ENCODE results near the gene ZNF584. TPM values are rescaled to one million over a fixed set of nuclear protein-coding genes. Genes with fewer than 3 reads are reported as not detected.
"Not testable (repeated sequence)": the region's sequence is repeated elsewhere in the genome, so short reads cannot be mapped to it uniquely, and the experiment has no call there.

The ZNF584 gene
- total RNA-seq, 2 experiments from 2014 or later, result 9.8 to 10.4 TPM

DNA sequence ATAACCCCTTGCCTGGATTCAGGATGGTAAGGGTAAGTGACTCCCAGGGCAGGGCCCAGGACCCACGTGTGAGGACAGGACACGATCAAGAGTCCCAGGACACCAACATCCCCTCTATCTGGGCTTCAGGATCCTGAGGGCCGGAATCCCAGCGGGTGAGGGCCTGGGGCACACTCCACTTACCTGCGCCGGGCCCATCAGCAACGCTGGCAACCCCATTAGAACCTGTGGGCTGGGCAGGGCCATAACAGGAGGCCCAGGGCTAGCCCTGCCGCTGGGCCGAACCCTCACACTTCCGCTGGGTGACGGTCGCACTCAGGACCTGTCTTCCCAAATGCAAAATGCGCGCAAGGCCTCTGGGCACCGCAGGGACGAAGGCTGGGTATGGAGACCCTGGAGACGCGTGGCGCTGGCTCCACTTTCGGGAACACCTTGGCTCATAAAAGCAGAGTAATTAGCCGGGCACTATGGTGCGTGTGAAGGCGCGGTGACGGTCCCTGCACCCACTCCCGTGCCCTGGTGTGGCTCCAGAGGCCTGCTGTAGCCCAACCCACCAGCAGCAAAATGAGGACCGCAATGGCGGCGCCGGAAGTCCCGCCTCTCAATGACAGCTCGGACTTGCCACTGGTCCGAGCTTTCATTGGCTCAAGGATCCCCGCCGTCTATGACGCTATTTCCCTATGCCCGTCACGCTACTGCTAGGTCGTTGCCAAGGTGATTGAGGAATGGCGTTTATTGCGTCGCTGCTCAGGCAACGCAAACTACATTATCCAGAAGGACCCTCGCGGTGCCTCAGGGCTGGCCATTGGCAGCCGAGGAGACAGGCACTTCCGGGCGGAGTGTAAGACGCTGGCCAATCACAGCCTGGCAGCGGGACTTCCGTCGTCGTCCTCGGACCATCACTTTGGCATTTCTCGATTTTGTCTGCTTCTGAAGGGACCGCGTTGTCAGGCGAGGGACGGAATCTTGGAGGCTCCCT lies 31.4 kb downstream of the ZNF584 start, which contains the start of gene ZNF132:
ZNF132 (minus strand) TSS at position 578 of the 979 bp plus-strand sequence; CDS start at position 246, 332 bp downstream.
- DNase-seq (ENCODE audit: low spot score), result no peak
- H3K9me3 ChIP-seq (ENCODE audit: low read length), result no peaks in the 10 kb centered on the region
- no peak within 1 kb of the TSS for H2AFZ ChIP-seq (ENCODE audit: low read length)
- no TSS peak for BruUV-seq (replicated peaks)
- H3K4me3 ChIP-seq (ENCODE audit: low read depth, low read length, poor library complexity, severe bottlenecking), result no peak within 1 kb of the TSS
- no peaks in the 10 kb centered on the region for H3K9me2 ChIP-seq (ENCODE audit: insufficient read depth, low read length)
- CTCF ChIA-PET (ENCODE audit: unreplicated experiment), result no interaction called here
- H3K4me1 ChIP-seq (ENCODE audit: insufficient read depth, low read length, poor library complexity, severe bottlenecking), result no peaks in the 10 kb centered on the region
- no peak within 1 kb of the TSS for H3K27ac ChIP-seq (ENCODE audit: low read depth, low read length, poor library complexity, severe bottlenecking)
- intact Hi-C loops (cut with micrococcal nuclease; ENCODE audit: unreplicated experiment), result no loop called here
- H3K4me2 ChIP-seq (ENCODE audit: low read length), result no peak within 1 kb of the TSS
- H4K20me1 ChIP-seq (ENCODE audit: insufficient read depth, low read length), result no peaks in the 10 kb centered on the region
- POLR2A ChIA-PET, result no interaction called here
- TF ChIP-seq EZH2phosphoT487 (IDR thresholded peaks at IDR 0.05; ENCODE audit: borderline replicate concordance, low read depth, low read length) (no peak), CTCF (conservative IDR thresholded peaks at IDR 0.05; ENCODE audit: low read length) (no peak)
- H3K79me2 ChIP-seq (ENCODE audit: insufficient read depth, low read depth, low read length), result no peaks in the 10 kb centered on the region
- no peaks in the 10 kb centered on the region for H3K36me3 ChIP-seq (ENCODE audit: insufficient read depth, low read length)

DNA sequence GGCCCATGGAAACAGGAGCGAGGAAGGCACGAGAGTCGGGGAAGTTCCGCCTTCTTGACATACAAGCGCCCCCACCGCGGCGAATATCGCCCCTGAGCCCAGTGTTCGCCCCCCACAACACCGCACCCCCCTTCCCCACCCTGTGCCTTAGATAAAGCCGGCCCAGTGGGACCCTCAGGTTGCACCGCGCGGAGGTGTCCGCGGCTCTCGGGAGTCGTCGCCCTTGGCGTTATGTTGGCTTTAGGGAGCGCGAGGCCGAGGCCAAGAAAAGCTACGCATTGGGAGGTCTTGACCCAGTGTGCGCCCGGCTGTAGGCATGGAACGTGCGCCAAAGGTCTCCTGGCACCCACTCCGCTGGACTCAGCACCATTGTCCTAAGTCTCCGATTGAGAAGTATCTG lies 32.1 kb downstream of the ZNF584 start:
- TF ChIP-seq CTCF (conservative IDR thresholded peaks at IDR 0.05; ENCODE audit: low read length) (no peak), EZH2phosphoT487 (IDR thresholded peaks at IDR 0.05; ENCODE audit: borderline replicate concordance, low read depth, low read length) (no peak)
- H3K4me3 ChIP-seq (ENCODE audit: low read depth, low read length, poor library complexity, severe bottlenecking), result no peak overlapping the region
- H3K9me2 ChIP-seq (ENCODE audit: insufficient read depth, low read length), result no peaks in the 10 kb centered on the region
- H3K4me2 ChIP-seq (ENCODE audit: low read length), result no peak overlapping the region
- no peaks in the 10 kb centered on the region for H3K4me1 ChIP-seq (ENCODE audit: insufficient read depth, low read length, poor library complexity, severe bottlenecking)
- no peaks in the 10 kb centered on the region for H3K36me3 ChIP-seq (ENCODE audit: insufficient read depth, low read length)
- no peak overlapping the region for H3K27ac ChIP-seq (ENCODE audit: low read depth, low read length, poor library complexity, severe bottlenecking)
- ChIA-PET CTCF (ENCODE audit: unreplicated experiment) (no interaction called here), POLR2A (interaction anchor here (0.6 kb wide), 1 partner anchor 75 kb away, joined by 8 read pairs; no protein-coding TSS in a partner anchor)
- no peak overlapping the region for H2AFZ ChIP-seq (ENCODE audit: low read length)
- H3K9me3 ChIP-seq (ENCODE audit: low read length), result no peaks in the 10 kb centered on the region
- no peaks in the 10 kb centered on the region for H4K20me1 ChIP-seq (ENCODE audit: insufficient read depth, low read length)
- intact Hi-C loops (cut with micrococcal nuclease; ENCODE audit: unreplicated experiment), result no loop called here
- no peaks in the 10 kb centered on the region for H3K79me2 ChIP-seq (ENCODE audit: insufficient read depth, low read depth, low read length)
- DNase-seq (ENCODE audit: low spot score), result no peak
- no TSS peak for BruUV-seq (replicated peaks)

- H2AFZ ChIP-seq (ENCODE audit: low read length); H4K20me1 ChIP-seq (ENCODE audit: insufficient read depth, low read length); H3K4me3 ChIP-seq (ENCODE audit: low read depth, low read length, poor library complexity, severe bottlenecking); H3K36me3 ChIP-seq (ENCODE audit: insufficient read depth, low read length); H3K27ac ChIP-seq (ENCODE audit: low read depth, low read length, poor library complexity, severe bottlenecking); DNase-seq (ENCODE audit: low spot score); H3K9me3 ChIP-seq (ENCODE audit: low read length); H3K4me2 ChIP-seq (ENCODE audit: low read length); H3K9me2 ChIP-seq (ENCODE audit: insufficient read depth, low read length); H3K4me1 ChIP-seq (ENCODE audit: insufficient read depth, low read length, poor library complexity, severe bottlenecking); BruUV-seq (replicated peaks); intact Hi-C loops (cut with micrococcal nuclease; ENCODE audit: unreplicated experiment); POLR2A ChIA-PET; CTCF ChIA-PET (ENCODE audit: unreplicated experiment); H3K79me2 ChIP-seq (ENCODE audit: insufficient read depth, low read depth, low read length): not testable (repeated sequence)
Measured at GRCh38 chr19:58442986-58443385, 34.5 kb downstream of the ZNF584 start.

DNA sequence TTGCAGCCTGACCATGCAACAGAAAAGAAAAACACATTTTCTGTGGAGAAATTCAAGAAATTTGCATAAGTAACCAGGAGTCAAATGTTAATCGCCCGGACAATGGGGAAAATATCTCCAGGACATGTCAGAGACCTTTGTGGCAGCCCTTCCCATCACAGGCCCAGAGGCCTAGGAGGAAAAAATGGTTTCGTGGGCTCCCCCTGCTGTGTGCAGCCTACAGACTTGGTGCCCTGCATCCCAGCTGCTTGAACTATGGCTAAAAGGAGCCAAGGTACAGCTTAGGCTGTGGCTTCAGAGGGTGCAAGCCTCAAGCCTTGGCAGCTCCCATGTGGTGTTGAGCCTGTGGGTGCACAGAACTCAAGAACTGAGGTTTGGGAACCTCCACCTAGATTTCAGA lies 40.4 kb downstream of the ZNF584 start:
- H3K4me3 ChIP-seq (ENCODE audit: low read depth, low read length, poor library complexity, severe bottlenecking); POLR2A ChIA-PET: not testable (repeated sequence)
- peaks cover 19% of the 10 kb centered on the region; the same call in 1 of the 2 replicates for H3K9me3 ChIP-seq (ENCODE audit: low read length)

GRCh38 chr19:58449980-58450379 lies 41.5 kb downstream of the ZNF584 start:
- CTCF ChIA-PET (ENCODE audit: unreplicated experiment); H4K20me1 ChIP-seq (ENCODE audit: insufficient read depth, low read length); BruUV-seq (replicated peaks); DNase-seq (ENCODE audit: low spot score); H3K79me2 ChIP-seq (ENCODE audit: insufficient read depth, low read depth, low read length); H2AFZ ChIP-seq (ENCODE audit: low read length); H3K4me3 ChIP-seq (ENCODE audit: low read depth, low read length, poor library complexity, severe bottlenecking); H3K4me2 ChIP-seq (ENCODE audit: low read length); H3K27ac ChIP-seq (ENCODE audit: low read depth, low read length, poor library complexity, severe bottlenecking); H3K9me2 ChIP-seq (ENCODE audit: insufficient read depth, low read length); H3K36me3 ChIP-seq (ENCODE audit: insufficient read depth, low read length); H3K4me1 ChIP-seq (ENCODE audit: insufficient read depth, low read length, poor library complexity, severe bottlenecking): not testable (repeated sequence)
- peaks cover 19% of the 10 kb centered on the region; the same call in 1 of the 2 replicates for H3K9me3 ChIP-seq (ENCODE audit: low read length)
- intact Hi-C loops (cut with micrococcal nuclease; ENCODE audit: unreplicated experiment), result loop anchor here (2.0 kb wide), 1 partner anchor 69 kb away; the partner anchor contains the start of gene ZBTB45
- POLR2A ChIA-PET, result interaction anchor here (0.8 kb wide), 1 partner anchor 19 kb away, joined by 5 read pairs; no protein-coding TSS in a partner anchor

More for the DNA sequence above, 40.4 kb downstream of the ZNF584 start:
- intact Hi-C loops (cut with micrococcal nuclease; ENCODE audit: unreplicated experiment); H3K79me2 ChIP-seq (ENCODE audit: insufficient read depth, low read depth, low read length); DNase-seq (ENCODE audit: low spot score); H4K20me1 ChIP-seq (ENCODE audit: insufficient read depth, low read length); H3K4me2 ChIP-seq (ENCODE audit: low read length); H3K36me3 ChIP-seq (ENCODE audit: insufficient read depth, low read length); H3K27ac ChIP-seq (ENCODE audit: low read depth, low read length, poor library complexity, severe bottlenecking); CTCF ChIA-PET (ENCODE audit: unreplicated experiment); H2AFZ ChIP-seq (ENCODE audit: low read length); H3K4me1 ChIP-seq (ENCODE audit: insufficient read depth, low read length, poor library complexity, severe bottlenecking); BruUV-seq (replicated peaks); H3K9me2 ChIP-seq (ENCODE audit: insufficient read depth, low read length): not testable (repeated sequence)

Data from OCI-LY7 (cell line).